Activated naive CD4-positive, alpha-beta T cell (primary cell): ENCODE results near the gene CD40LG.

Experiments used
- DNase-seq, 4 experiments: peaks; one replicate each; lab custom pipeline; 2025; lab: John Stamatoyannopoulos, UW

Gene CD40LG

GRCh38 chrX:136697156-136697555 lies 49.2 kb downstream of the CD40LG start:
- no peak for DNase-seq

- DNase-seq: no peak
Measured at GRCh38 chrX:136708348-136708747, 60.4 kb downstream of the CD40LG start.
